Osteocyte (in vitro differentiated cells): ENCODE data around the gene ABCG1. TPM values are rescaled to one million over a fixed set of nuclear protein-coding genes. Genes with fewer than 3 reads are reported as not detected.

Experiments
- DNase-seq: peaks from one replicate; pipeline ENCODE4 v3.0.0; 2021; ENCODE audit warnings: mixed read lengths; ENCODE audit not compliant: unreplicated experiment; ENCODE audit errors: extremely low spot score
- H3K27ac Mint-ChIP-seq: one replicate; pipeline ENCODE4 v1.8.0; 2021; ENCODE audit warnings: mild to moderate bottlenecking, mixed read lengths; ENCODE audit not compliant: unreplicated experiment
- H3K27me3 Mint-ChIP-seq: one replicate; pipeline ENCODE4 v1.8.0; 2021; ENCODE audit warnings: mixed read lengths; ENCODE audit not compliant: unreplicated experiment
- H3K36me3 Mint-ChIP-seq: one replicate; pipeline ENCODE4 v1.8.0; 2021; ENCODE audit warnings: mixed read lengths; ENCODE audit not compliant: unreplicated experiment
- H3K4me1 Mint-ChIP-seq: one replicate; pipeline ENCODE4 v1.8.0; 2021; ENCODE audit warnings: mixed read lengths; ENCODE audit not compliant: unreplicated experiment
- H3K4me3 Mint-ChIP-seq: one replicate; pipeline ENCODE4 v1.8.0; 2021; ENCODE audit warnings: mild to moderate bottlenecking, moderate library complexity, mixed read lengths; ENCODE audit not compliant: unreplicated experiment
- H3K9me3 Mint-ChIP-seq: one replicate; pipeline ENCODE4 v1.8.0; 2021; ENCODE audit warnings: mixed read lengths; ENCODE audit not compliant: unreplicated experiment
- CTCF ChIP-seq: fragments of 200-600 bp; sonication (generic); IDR thresholded peaks from 2 replicates; pipeline ENCODE4 v1.5.0; 2021; ENCODE audit warnings: antibody characterized with exemption, mild to moderate bottlenecking, moderate library complexity
- total RNA-seq: library from RNA; stranded (reverse); gene quantifications from 2 replicates; pipeline ENCODE4 v1.2.1, GENCODE V29; 2021

ABCG1 gene
- total RNA-seq, 1 donor from 2014 or later: 16.5 TPM

DNA sequence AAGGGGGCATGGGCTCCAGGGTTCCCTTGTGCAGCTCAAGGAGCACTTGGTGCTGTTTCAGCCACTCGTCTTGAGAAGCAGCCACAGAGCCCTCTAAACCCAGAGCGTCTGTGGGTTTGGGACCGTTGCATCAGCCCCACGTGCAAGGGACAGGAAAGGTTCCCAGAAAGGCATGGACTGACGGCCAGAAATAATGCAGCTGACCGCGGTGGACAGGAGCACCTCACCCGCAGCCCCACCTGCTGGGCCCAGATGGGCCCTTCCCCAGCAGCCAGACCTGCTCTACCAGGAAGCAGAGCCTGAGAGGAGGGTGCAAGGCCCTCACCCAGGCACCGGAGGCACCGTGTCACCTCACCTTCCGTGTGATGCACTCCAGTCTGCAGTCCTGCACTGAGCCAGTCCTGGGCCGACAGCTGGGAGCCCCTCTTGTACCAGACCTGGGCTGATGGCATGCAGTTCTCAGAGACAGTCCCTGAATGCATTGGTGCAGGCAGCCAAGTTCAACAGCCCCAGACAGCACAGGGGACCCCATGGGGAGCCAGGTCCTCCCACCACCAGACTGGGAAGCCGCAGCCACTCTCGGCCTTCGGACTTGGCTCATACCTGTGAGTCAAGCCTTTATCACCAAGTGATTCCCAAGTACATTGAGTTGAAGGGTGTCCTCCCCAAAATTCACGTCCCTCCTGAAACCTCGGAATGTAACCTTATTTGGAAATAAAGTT is 101.1 kb downstream of the ABCG1 start:
- H3K36me3 Mint-ChIP-seq: no peaks in the 10 kb centered on the region
- peaks cover 23% of the 10 kb centered on the region for H3K27me3 Mint-ChIP-seq
- peak; percentile 75 for DNase-seq
- H3K4me3 Mint-ChIP-seq: no peak overlapping the region
- TF ChIP-seq CTCF: no peak
- no peaks in the 10 kb centered on the region for H3K9me3 Mint-ChIP-seq
- H3K4me1 Mint-ChIP-seq: peaks cover 20% of the 10 kb centered on the region
- H3K27ac Mint-ChIP-seq: no peak overlapping the region

DNA sequence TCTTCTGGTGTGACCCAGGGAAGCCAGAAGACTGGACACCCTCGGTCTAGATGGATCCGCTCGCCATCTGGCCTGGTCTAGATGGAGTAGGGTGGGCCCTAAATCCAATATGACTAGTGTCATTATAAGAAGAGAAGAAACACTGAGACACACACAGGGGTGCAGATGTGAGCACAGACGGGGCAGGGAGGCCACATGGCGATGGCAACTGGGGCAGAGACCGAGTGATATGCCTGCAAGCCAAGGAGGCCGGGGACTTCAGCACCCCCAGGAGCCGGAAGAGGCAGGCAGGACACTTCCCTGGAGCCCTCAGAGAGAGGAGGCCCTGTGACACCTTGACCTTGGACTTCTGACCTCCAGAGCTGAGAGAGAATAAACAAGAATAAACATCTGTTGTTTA is 101.9 kb downstream of the ABCG1 start:
- Mint-ChIP-seq H3K4me3 (no peak overlapping the region), H3K4me1 (peaks cover 20% of the 10 kb centered on the region)

GRCh38 chr21:42321231-42321630 is 102.3 kb downstream of the ABCG1 start:
- Mint-ChIP-seq H3K9me3 (peaks cover 3% of the 10 kb centered on the region), H3K36me3 (no peaks in the 10 kb centered on the region), H3K4me1 (peaks cover 15% of the 10 kb centered on the region), H3K27ac (no peak overlapping the region), H3K27me3 (peaks cover 33% of the 10 kb centered on the region), H3K4me3 (no peak overlapping the region)
- DNase-seq: no peak
- no peak for TF ChIP-seq CTCF

More for the DNA sequence above, 101.9 kb downstream of the ABCG1 start:
- TF ChIP-seq CTCF: no peak
- H3K36me3 Mint-ChIP-seq: no peaks in the 10 kb centered on the region
- H3K9me3 Mint-ChIP-seq: peaks cover 3% of the 10 kb centered on the region
- H3K27me3 Mint-ChIP-seq: peaks cover 31% of the 10 kb centered on the region
- H3K27ac Mint-ChIP-seq: no peak overlapping the region
- peak; percentile 82 for DNase-seq

- Mint-ChIP-seq H3K4me1 (peaks cover 11% of the 10 kb centered on the region), H3K4me3 (no peak overlapping the region), H3K36me3 (no peaks in the 10 kb centered on the region), H3K27me3 (peaks cover 36% of the 10 kb centered on the region), H3K9me3 (peaks cover 3% of the 10 kb centered on the region), H3K27ac (no peak overlapping the region)
- no peak for TF ChIP-seq CTCF
- DNase-seq: peak; percentile 69
Observed at GRCh38 chr21:42321845-42322244, 102.9 kb downstream of the ABCG1 start.

DNA sequence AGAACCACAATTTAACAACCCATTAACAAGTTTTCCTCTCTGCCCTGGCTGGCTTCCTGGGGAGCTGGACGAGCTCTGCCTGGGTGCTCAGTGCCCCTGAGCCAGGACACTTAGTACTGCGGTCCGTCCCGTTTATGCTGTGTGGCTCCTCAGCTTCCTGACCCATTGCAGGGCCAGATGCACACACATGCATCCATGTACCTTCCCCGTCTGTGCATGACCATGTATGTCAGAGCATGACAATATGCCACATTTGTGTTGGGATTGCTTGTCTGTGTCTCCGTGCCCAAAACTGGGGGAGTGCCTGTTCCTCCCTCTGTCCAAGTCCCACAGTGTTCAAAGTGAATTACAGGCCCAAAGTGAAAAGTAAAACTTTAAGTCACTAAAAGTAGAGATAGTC is 106.0 kb downstream of the ABCG1 start:
- H3K27ac Mint-ChIP-seq: peak overlapping the region; percentile 8
- no peaks in the 10 kb centered on the region for H3K36me3 Mint-ChIP-seq
- peaks cover 3% of the 10 kb centered on the region for H3K9me3 Mint-ChIP-seq
- DNase-seq: peak; percentile 57
- peaks cover 9% of the 10 kb centered on the region for H3K4me1 Mint-ChIP-seq
- no peak for TF ChIP-seq CTCF
- peaks cover 61% of the 10 kb centered on the region for H3K27me3 Mint-ChIP-seq
- H3K4me3 Mint-ChIP-seq: no peak overlapping the region
